ENCODE data around the gene RFNG.

DNA sequence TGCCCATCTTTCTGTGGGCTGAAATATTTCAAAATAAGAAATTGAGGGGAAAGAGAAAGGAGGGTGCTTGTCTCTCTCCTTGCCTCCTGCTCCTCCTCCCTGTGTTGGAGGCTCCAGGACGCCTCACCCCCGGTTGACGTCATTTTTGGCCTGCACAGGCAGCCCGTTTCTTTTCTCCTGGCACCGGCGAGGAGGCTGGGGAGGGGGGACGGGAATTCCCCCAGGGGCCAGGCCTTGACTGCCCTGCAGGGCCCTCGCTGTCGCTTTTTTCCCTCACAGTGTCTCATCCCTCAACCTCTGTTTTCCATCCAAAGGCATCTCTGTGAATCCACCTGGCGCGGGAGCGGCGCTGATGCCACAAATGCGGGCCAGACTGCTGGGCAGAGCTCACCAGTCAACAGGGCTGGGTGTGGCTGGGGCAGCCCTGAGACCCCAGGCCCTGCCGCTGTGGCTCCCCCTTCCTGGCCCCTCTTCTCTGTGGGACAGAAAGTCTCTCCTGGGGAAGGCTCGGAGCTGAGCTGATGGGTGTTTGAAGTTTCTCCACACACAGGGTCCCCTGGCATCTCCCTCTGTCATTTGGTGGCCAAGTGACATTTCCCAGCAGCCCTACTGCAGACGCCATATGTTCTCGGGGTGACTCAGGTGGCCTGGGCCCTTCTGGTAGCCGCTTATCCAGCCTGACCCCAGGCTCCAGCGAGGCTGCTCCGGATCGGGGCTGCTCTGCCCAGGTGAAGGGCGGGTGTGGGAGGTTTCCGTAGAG, 45.0 kb downstream of the RFNG start:
- TF ChIP-seq POLR2AphosphoS5 (IDR thresholded peaks at IDR 0.05; ENCODE audit: borderline replicate concordance, low read depth, low read length) (no peak), EZH2 (IDR thresholded peaks at IDR 0.05) (no peak)

Measured in SK-N-MC (cell line).